Hematopoietic multipotent progenitor cell treated with erythropoietin and hydrocortisone succinate and interleukin-3 and kit ligand, for 4 days (in vitro differentiated cells): ENCODE results near the gene FRMD3.

ENCODE experiments used
- DNase-seq: peaks from one replicate; pipeline ENCODE4 v3.0.0-alpha.2; 2015

Gene FRMD3

GRCh38 chr9:83219154-83219923 lies 318.9 kb downstream of the FRMD3 start:
- DNase-seq = peak; percentile 66

GRCh38 chr9:83218411-83219090 lies 319.6 kb downstream of the FRMD3 start:
- DNase-seq = no peak

- no peak for DNase-seq
Observed at GRCh38 chr9:83209188-83209731, 328.9 kb downstream of the FRMD3 start.

GRCh38 chr9:83208065-83208850 lies 329.9 kb downstream of the FRMD3 start:
- DNase-seq = peak; percentile 28

- DNase-seq = no peak
Observed at GRCh38 chr9:83204047-83204446, 334.2 kb downstream of the FRMD3 start.

GRCh38 chr9:83200531-83200930 lies 337.7 kb downstream of the FRMD3 start:
- DNase-seq = no peak

- DNase-seq = no peak
Observed at GRCh38 chr9:83199832-83200231, 338.4 kb downstream of the FRMD3 start.

- peak; percentile 46 for DNase-seq
Observed at GRCh38 chr9:83199240-83199639, 339.0 kb downstream of the FRMD3 start.

- no peak for DNase-seq
Observed at GRCh38 chr9:83198371-83198770, 339.8 kb downstream of the FRMD3 start.

- no peak for DNase-seq
Observed at GRCh38 chr9:83197591-83197990, 340.6 kb downstream of the FRMD3 start.

GRCh38 chr9:83196946-83197345 lies 341.3 kb downstream of the FRMD3 start:
- DNase-seq = peak; percentile 3
